IgD-negative memory B cell (primary cell): ENCODE data around the gene PRICKLE4. TPM values are rescaled to one million over a fixed set of nuclear protein-coding genes. Genes with fewer than 3 reads are reported as not detected.
A peak's percentile ranks its signal among the peaks of the same experiment; 100 is the strongest.

Experiments used
- H3K27ac Mint-ChIP-seq, 3 donors: one replicate each; pipeline ENCODE4 v1.8.0; 2020 to 2022; ENCODE audit warnings: mild to moderate bottlenecking in 3 of 3, mixed read lengths in 3 of 3, moderate library complexity in 1 of 3
- H3K27me3 Mint-ChIP-seq: one replicate; pipeline ENCODE4 v1.8.0; 2021; ENCODE audit warnings: mixed read lengths
- H3K36me3 Mint-ChIP-seq: one replicate; pipeline ENCODE4 v1.8.0; 2020; ENCODE audit warnings: mild to moderate bottlenecking, mixed read lengths
- H3K4me1 Mint-ChIP-seq, 3 donors: one replicate each; pipeline ENCODE4 v1.8.0; 2020 to 2022; ENCODE audit warnings: mixed read lengths in 3 of 3, mild to moderate bottlenecking in 1 of 3
- H3K4me3 Mint-ChIP-seq, 4 donors: one replicate each; pipeline ENCODE4 v1.8.0; 2020 to 2022; ENCODE audit warnings: mild to moderate bottlenecking in 4 of 4, mixed read lengths in 4 of 4, moderate library complexity in 3 of 4
- H3K9me3 Mint-ChIP-seq, 3 donors: one replicate each; pipeline ENCODE4 v1.8.0; 2020 to 2021; ENCODE audit warnings: mixed read lengths in 3 of 3, mild to moderate bottlenecking in 1 of 3
- polyA plus RNA-seq: library from polyadenylated mRNA; unstranded; fragments of 300-500 nt; fragmentation: Illumina TruSeq; gene quantifications from one replicate; pipeline ENCODE4 v1.2.3, GENCODE V29; 2021

Gene PRICKLE4
- polyA plus RNA-seq, 1 donor from 2014 or later = not detected

DNA sequence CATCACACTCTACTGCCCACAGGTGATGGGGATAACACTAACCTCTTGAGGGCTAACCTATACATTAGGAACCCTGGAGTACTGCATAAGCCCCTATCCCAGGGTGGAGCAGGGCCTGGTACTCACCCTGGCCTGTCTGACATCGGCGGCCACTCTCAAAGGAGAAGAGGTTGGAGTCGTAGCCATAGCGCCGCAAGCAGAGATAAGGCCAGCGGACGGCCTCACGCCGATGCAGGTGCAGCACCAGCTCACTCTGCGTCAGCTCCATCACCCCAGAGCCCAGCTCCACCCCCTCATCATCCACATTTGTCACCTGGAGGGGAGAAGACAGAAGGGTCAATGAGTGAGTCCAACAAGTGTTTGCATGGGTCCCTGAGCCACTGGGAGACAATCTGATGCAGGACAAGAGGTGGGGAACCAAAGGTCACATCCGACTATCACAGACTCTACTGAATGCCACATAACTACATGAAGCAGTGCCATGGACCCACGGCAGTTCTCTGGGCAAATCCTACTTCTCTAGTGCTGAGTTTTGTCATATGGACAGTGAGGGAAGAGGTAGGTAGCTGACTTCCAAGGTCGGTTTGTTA lies 5.2 kb upstream of the PRICKLE4 start:
- peaks cover 1% of the 10 kb centered on the region for H3K36me3 Mint-ChIP-seq
- H3K27ac Mint-ChIP-seq = no peak overlapping the region

DNA sequence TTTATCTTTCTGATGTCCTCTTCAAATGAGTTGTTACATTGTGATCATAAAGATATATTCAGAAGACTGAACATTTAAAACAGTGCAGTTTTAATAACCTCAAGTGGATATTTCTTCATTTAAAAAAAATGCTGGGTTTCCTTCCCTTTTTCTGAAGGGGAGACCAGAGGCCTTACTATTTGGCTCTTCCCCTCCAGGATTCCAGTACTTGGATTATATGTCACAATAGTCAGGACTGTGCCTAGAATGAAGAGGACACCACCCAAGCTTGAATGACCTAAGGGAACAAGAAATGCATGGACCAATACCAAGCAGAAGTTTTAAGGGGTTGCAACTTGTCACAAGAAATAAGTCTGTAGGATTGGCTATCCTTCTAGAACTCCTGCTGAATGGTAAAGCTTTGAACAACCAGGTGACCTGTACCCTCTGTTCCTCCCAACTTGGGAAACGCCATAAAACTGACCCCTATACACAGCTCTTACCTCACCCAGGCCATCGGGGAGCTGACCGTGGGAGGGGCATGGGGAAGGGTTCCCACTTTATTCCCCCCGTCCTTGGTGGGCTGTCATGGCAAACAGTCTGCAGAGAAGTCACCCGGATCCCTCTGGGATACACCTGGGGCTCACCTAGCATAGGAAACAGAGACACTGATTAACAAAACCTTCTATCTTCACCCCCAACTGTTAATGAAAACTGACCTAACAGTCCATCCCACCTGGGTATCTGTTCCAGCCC lies 2.9 kb upstream of the PRICKLE4 start:
- no peaks in the 10 kb centered on the region for H3K27me3 Mint-ChIP-seq
- H3K9me3 Mint-ChIP-seq = no peaks in the 10 kb centered on the region
- H3K4me3 Mint-ChIP-seq = peak overlapping the region; percentile 30 to 81 (median 58)
- H3K4me1 Mint-ChIP-seq = peaks cover 4 to 11% (median 9%) of the 10 kb centered on the region in 3 donors
- no peaks in the 10 kb centered on the region for H3K36me3 Mint-ChIP-seq
- H3K27ac Mint-ChIP-seq = no peak overlapping the region

More for the DNA sequence above, 5.2 kb upstream of the PRICKLE4 start:
- H3K27me3 Mint-ChIP-seq = no peaks in the 10 kb centered on the region
- H3K4me3 Mint-ChIP-seq = peak overlapping the region in 1 of 4 donors; percentile 57
- H3K9me3 Mint-ChIP-seq = no peaks in the 10 kb centered on the region
- peaks cover 4 to 5% (median 4%) of the 10 kb centered on the region in 3 donors for H3K4me1 Mint-ChIP-seq

GRCh38 chr6:41778895-41779294 lies 1.7 kb upstream of the PRICKLE4 start:
- Mint-ChIP-seq H3K36me3 (no peaks in the 10 kb centered on the region), H3K27me3 (no peaks in the 10 kb centered on the region), H3K9me3 (no peaks in the 10 kb centered on the region), H3K4me1 (peaks cover 4 to 11% (median 9%) of the 10 kb centered on the region in 3 donors), H3K4me3 (peak overlapping the region; percentile 78 to 94 (median 87)), H3K27ac (peak overlapping the region in 1 of 3 donors; percentile 3)

DNA sequence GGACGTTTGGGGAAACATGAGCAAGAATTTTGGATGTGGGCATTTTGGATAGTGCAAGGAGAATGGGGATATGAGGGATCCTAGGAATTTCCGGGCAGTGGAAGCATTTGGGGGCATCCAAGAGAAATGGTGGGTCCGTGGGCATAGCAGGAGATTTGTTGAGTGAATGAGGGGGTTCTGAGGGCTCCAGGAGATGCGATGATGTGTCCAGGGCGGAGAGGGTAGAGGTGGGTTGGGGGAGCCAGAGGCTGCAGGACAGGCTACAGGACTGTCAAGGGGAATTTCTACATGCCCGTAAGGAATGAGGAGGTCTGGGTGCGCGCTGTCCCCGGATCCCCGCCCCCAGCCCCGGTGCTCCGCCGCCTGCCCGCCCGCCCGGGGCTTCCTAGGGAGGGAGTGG lies 1.2 kb upstream of the PRICKLE4 start:
- Mint-ChIP-seq H3K36me3 (no peaks in the 10 kb centered on the region), H3K4me3 (peak overlapping the region; percentile 78 to 94 (median 87)), H3K4me1 (peaks cover 7 to 13% (median 11%) of the 10 kb centered on the region in 3 donors), H3K27me3 (no peaks in the 10 kb centered on the region), H3K9me3 (no peaks in the 10 kb centered on the region), H3K27ac (no peak overlapping the region)

DNA sequence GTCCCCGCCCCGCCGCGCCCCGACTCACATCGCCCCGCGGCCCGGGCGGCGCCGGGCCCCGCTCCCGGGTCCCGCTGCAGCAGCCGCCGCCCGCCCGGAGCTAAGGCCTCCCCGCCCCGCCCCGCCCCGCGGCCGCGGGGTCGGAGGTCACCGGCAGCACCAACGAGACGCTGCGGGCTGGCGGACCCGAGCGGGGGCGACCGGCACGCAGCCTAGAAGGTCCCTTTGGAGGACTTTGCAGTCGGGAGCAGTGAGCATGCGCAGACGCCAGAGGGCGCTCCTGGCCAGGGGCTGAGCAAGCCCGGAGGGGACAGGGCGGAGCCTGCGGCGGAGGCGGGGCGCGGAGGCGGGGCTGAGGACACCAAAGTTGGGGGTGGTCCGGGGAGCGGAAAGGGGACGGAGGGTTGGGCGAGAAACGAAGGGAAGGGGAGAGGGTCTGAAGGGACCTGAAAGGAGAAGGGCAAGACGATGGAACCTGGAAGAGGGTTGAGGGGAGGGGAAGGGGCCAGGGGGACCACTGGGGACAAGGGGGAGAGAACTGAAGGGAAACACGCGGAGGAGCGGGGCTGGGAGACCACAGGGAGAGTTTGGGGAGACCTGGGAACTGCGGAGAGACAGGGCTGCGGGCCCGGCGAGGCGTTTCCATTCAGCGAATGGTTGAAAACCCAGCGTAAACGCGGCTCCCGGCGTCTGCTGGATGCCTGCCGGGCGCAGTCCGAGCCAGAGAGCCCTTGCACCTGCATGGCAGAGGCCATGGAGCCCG lies 613 bp upstream of the PRICKLE4 start, which contains the start of gene FRS3:
FRS3 (minus strand) TSS at position 113 of the 763 bp plus-strand sequence. CDS start 2,913 bp downstream, outside the sequence.
- Mint-ChIP-seq H3K27ac (peak within 1 kb of the TSS in 2 of 3 donors; percentile 3 to 48), H3K27me3 (no peaks in the 10 kb centered on the region), H3K9me3 (no peaks in the 10 kb centered on the region), H3K4me3 (peak within 1 kb of the TSS; percentile 87 to 96 (median 94)), H3K36me3 (no peaks in the 10 kb centered on the region), H3K4me1 (peaks cover 13 to 18% (median 16%) of the 10 kb centered on the region in 3 donors)

GRCh38 chr6:41781366-41781730 lies 766 bp downstream of the PRICKLE4 start:
- Mint-ChIP-seq H3K4me3 (peak overlapping the region; percentile 61 to 96 (median 86)), H3K36me3 (no peaks in the 10 kb centered on the region), H3K27ac (peak overlapping the region in 1 of 3 donors; percentile 51), H3K4me1 (peaks cover 14 to 20% (median 16%) of the 10 kb centered on the region in 3 donors), H3K9me3 (no peaks in the 10 kb centered on the region), H3K27me3 (no peaks in the 10 kb centered on the region)

DNA sequence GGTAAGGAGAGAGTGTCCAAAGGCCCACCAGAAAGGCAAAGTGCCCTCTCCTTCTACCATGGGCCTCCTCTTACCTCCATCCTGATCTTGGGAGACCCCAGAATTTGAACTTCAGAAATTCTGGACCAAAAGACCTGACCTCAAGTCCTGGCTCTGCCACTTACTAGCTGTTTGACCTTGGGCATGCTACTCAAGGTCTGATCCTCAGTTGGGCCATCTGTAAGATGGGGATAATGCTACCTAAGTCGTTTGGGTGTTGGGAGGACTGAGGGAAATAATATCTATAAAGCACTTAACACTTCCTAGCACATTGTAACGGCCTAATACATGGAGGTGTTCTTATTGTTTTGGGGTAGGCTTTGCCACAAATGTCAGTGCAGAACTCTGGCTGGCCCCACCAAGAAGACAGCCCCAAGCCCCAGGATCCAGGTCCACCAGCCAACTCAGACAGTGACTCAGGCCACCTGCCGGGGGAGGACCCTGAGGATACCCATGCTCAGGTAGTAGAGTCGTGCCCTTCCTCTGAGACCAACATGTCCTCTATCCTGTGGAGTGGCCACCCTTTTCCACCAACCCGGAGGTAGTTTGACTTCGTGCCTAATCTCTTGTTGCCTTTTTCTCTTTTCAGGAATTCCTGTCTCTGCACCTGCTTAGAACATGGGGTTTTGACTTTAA lies 2.7 kb downstream of the PRICKLE4 start:
- H3K9me3 Mint-ChIP-seq = no peaks in the 10 kb centered on the region
- peak overlapping the region in 1 of 3 donors; percentile 77 for H3K27ac Mint-ChIP-seq
- H3K4me1 Mint-ChIP-seq = peaks cover 14 to 20% (median 18%) of the 10 kb centered on the region in 3 donors
- no peaks in the 10 kb centered on the region for H3K36me3 Mint-ChIP-seq
- no peaks in the 10 kb centered on the region for H3K27me3 Mint-ChIP-seq
- peak overlapping the region in 3 of 4 donors; percentile 25 to 96 (median 66) for H3K4me3 Mint-ChIP-seq

GRCh38 chr6:41784581-41785171 lies 4.1 kb downstream of the PRICKLE4 start:
- no peaks in the 10 kb centered on the region for H3K27me3 Mint-ChIP-seq
- H3K4me3 Mint-ChIP-seq = peak overlapping the region in 3 of 4 donors; percentile 4 to 96 (median 49)
- H3K4me1 Mint-ChIP-seq = peaks cover 21 to 22% (median 22%) of the 10 kb centered on the region in 3 donors
- peak overlapping the region in 1 of 3 donors; percentile 77 for H3K27ac Mint-ChIP-seq
- H3K9me3 Mint-ChIP-seq = no peaks in the 10 kb centered on the region
- H3K36me3 Mint-ChIP-seq = no peaks in the 10 kb centered on the region

- no peaks in the 10 kb centered on the region for H3K36me3 Mint-ChIP-seq
- H3K27me3 Mint-ChIP-seq = no peaks in the 10 kb centered on the region
- peak overlapping the region in 1 of 3 donors; percentile 77 for H3K27ac Mint-ChIP-seq
- no peaks in the 10 kb centered on the region for H3K9me3 Mint-ChIP-seq
- peaks cover 21 to 24% (median 23%) of the 10 kb centered on the region in 3 donors for H3K4me1 Mint-ChIP-seq
- H3K4me3 Mint-ChIP-seq = peak overlapping the region in 3 of 4 donors; percentile 79 to 96 (median 94)
These were observed 4.7 kb downstream of the PRICKLE4 start for GRCh38 chr6:41785254-41785653.

DNA sequence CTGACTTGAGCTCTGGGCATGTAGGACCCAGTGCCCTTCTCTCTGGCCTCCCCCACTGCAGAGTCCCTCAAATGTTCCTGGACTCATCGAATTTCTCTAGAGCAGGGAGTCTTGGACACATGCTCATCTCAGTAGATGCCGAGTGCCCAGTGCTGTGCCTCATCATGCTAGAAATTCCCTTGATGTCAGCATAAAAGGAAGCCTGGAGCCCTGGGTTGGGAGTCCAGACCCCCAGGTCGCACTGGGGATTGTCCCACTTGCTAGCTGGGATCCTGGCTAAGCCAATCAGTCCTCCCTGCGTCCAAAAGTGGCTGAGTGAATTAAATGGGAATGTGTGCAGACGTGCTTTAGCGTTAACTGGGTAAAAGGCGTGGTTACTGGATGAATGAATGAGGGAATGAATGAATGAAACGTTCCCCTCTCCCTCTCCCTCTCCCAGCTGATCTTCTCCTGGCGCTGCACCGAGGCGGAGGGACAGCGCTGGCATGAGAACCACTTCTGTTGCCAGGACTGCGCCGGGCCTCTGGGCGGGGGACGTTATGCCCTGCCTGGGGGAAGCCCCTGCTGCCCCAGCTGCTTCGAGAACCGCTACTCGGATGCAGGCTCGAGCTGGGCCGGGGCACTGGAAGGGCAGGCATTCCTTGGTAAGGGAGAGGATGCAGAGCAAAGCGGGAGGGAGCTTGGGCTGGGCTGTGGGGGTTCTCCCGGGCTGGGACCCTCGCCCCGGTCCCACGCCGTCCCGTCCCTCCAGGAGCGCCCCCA lies 5.3 kb downstream of the PRICKLE4 start:
- Mint-ChIP-seq H3K4me1 (peaks cover 21 to 25% (median 23%) of the 10 kb centered on the region in 3 donors), H3K4me3 (peak overlapping the region; percentile 94 to 99 (median 96)), H3K36me3 (no peaks in the 10 kb centered on the region), H3K9me3 (no peaks in the 10 kb centered on the region), H3K27me3 (no peaks in the 10 kb centered on the region), H3K27ac (peak overlapping the region in 1 of 3 donors; percentile 97)

DNA sequence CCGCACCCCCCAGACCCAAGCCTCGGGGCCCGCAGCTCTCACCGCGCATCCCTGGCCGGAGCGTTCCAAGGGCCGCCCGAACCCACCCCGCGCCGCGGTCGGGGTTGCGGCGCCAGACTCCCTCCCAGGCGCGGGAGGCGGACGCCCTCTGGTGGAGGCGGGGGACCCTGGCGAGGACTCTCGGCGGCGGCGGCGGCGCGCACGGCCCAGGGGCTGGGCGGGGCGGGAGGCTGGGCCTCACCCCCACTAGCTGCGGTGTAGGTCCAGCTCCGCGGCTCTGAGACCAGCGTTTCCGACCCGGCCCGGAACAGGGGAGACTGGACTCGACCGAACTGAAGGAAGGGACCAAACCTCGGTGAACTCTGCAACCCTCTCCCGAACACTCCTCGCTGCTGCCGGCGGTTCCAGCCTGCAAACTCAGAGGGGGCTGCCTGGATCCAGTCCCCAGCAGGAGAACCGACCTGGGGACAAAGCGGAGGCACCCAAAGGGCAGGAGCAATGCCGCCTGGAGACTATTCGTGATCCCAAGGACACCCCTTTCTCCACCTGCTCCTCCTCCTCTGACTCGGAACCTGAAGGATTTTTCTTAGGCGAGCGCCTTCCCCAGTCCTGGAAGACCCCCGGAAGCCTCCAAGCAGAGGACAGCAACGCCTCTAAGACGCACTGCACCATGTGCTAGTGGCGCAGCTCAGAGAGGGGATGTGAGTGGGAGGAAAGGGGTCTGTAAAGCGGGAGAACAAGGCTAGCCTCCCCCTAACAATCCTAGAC lies 6.1 kb downstream of the PRICKLE4 start:
- H3K4me3 Mint-ChIP-seq = peak overlapping the region; percentile 94 to 99 (median 96)
- H3K36me3 Mint-ChIP-seq = no peaks in the 10 kb centered on the region
- H3K27me3 Mint-ChIP-seq = no peaks in the 10 kb centered on the region
- H3K4me1 Mint-ChIP-seq = peaks cover 16 to 23% (median 22%) of the 10 kb centered on the region in 3 donors
- no peaks in the 10 kb centered on the region for H3K9me3 Mint-ChIP-seq
- H3K27ac Mint-ChIP-seq = peak overlapping the region; percentile 93 to 97 (median 97)

GRCh38 chr6:41787219-41787917 lies 6.8 kb downstream of the PRICKLE4 start, which contains the start of gene TOMM6:
Gene TOMM6, plus strand, starts transcription at chr6:41787694. Its CDS starts 4 bp downstream, at chr6:41787698.
- peaks cover 14 to 23% (median 20%) of the 10 kb centered on the region in 3 donors for H3K4me1 Mint-ChIP-seq
- no peaks in the 10 kb centered on the region for H3K9me3 Mint-ChIP-seq
- no peaks in the 10 kb centered on the region for H3K27me3 Mint-ChIP-seq
- H3K36me3 Mint-ChIP-seq = no peaks in the 10 kb centered on the region
- H3K27ac Mint-ChIP-seq = peak within 1 kb of the TSS; percentile 93 to 97 (median 97)
- H3K4me3 Mint-ChIP-seq = peak within 1 kb of the TSS; percentile 94 to 99 (median 96)
